Ovary (tissue), 9 donors: ENCODE measurements around the gene CACNA1F. TPM values are rescaled to one million over a fixed set of nuclear protein-coding genes. Genes with fewer than 3 reads are reported as not detected.
A peak's percentile ranks its signal among the peaks of the same experiment; 100 is the strongest.

Experiments
- DNase-seq, 5 donors: peaks; one replicate each; pipeline ENCODE4 v3.0.0-alpha.2; 2019 to 2020
- H3K27ac ChIP-seq, 2 donors: fragments of 200-600 bp; one replicate each; pipeline versions ENCODE4 v1.5.1 to v1.8.0; 2019 to 2022
- H3K27me3 ChIP-seq: fragments of 200-600 bp; one replicate; pipeline ENCODE4 v1.8.0; 2022
- H3K36me3 ChIP-seq: fragments of 200-600 bp; sonication (generic); one replicate; pipeline ENCODE4 v1.5.1; 2019
- H3K4me1 ChIP-seq: one replicate; pipeline ENCODE4 v1.8.1; 2013; ENCODE audit warnings: mild to moderate bottlenecking, moderate library complexity; ENCODE audit not compliant: insufficient read depth
- H3K4me3 ChIP-seq: fragments of 200-600 bp; sonication (generic); one replicate; pipeline ENCODE4 v1.5.1; 2017
- H3K9me3 ChIP-seq, 2 donors: fragments of 200-600 bp in 1 of 2; sonication (generic) in 1 of 2; one replicate each; pipeline versions ENCODE4 v1.5.1 to v1.8.1; 2013 to 2019; ENCODE audit warnings: mild to moderate bottlenecking in 1 of 2, moderate library complexity in 1 of 2
- EP300 ChIP-seq: sonication (generic); formaldehyde crosslinking; IDR thresholded peaks from one replicate; pipeline ENCODE4 v1.6.1; 2017; ENCODE audit warnings: antibody characterized with exemption
- POLR2A ChIP-seq: fragments of 450-650 bp; IDR thresholded peaks from one replicate; pipeline ENCODE4 v1.6.1; 2017; ENCODE audit warnings: antibody characterized with exemption, mild to moderate bottlenecking, moderate library complexity
- WGBS, 3 donors: extraction: QIAGEN DNeasy Blood & Tissue Kit in 1 of 3; methylation state at CpG; one replicate each; pipeline versions ENCODE4 v1.1.5 to v1.1.7; 2013 to 2017; 5-methylcytosine and 5-hydroxymethylcytosine counted together
- intact Hi-C, 4 donors: fragments of 100-400 bp; cut with DNase I; formaldehyde crosslinking; loops; one replicate each; pipeline versions ENCODE4 v1.11.0 to v1.15.1; 2022 to 2023
- polyA plus RNA-seq, 2 donors: library from polyadenylated mRNA; stranded (reverse); fragments of 200-250 nt in 1 of 2; fragments of 350-450 nt in 1 of 2; fragmentation: Illumina TruSeq in 1 of 2; extraction: RNeasy Lipid Tissue Mini Kit (QIAGEN cat#74804) in 1 of 2; gene quantifications; one replicate each; pipeline ENCODE4 v1.2.3, GENCODE V29; 2013 to 2014
- total RNA-seq, 7 donors: library from RNA; depleted of rRNA in 2 of 7; stranded (reverse); fragments of >200 nt in 2 of 7; fragmentation: NEBNext Ultra II Directional in 3 of 7; extraction: Animal tissue kit (Norgen Biotek cat#: 25700) in 3 of 7; gene quantifications; one replicate each; pipeline versions ENCODE4 v1.1.0 to v1.2.4, GENCODE V29; 2016 to 2023
- TF ChIP-seq, protein P1 (sequence below), 3 donors: fragments of 450-650 bp in 2 of 3; fragments of 200-600 bp in 1 of 3; IDR thresholded peaks; one replicate each; pipeline versions ENCODE4 v1.5.1 to v1.8.0; 2016 to 2022; ENCODE audit warnings: antibody characterized with exemption in 3 of 3, mild to moderate bottlenecking in 1 of 3
- donor health status: DM: no; HTN: no; CAD: no; lungs with moderate emphysema.
- donor health status: DM: no; HTN: no; CAD: no.
- donor health status: Bipolar disorder and iron deficiency.
- donor health status: DM: yes; HTN: yes; CAD: no.
- donor health status: DM: no; HTN: no; CAD: no.
- donor health status: DM: yes; HTN: yes; CAD: no.

Gene CACNA1F
- total and polyA plus RNA-seq, 9 donors: 0.02 to 0.32 (median 0.15) TPM; not detected in 2

DNA sequence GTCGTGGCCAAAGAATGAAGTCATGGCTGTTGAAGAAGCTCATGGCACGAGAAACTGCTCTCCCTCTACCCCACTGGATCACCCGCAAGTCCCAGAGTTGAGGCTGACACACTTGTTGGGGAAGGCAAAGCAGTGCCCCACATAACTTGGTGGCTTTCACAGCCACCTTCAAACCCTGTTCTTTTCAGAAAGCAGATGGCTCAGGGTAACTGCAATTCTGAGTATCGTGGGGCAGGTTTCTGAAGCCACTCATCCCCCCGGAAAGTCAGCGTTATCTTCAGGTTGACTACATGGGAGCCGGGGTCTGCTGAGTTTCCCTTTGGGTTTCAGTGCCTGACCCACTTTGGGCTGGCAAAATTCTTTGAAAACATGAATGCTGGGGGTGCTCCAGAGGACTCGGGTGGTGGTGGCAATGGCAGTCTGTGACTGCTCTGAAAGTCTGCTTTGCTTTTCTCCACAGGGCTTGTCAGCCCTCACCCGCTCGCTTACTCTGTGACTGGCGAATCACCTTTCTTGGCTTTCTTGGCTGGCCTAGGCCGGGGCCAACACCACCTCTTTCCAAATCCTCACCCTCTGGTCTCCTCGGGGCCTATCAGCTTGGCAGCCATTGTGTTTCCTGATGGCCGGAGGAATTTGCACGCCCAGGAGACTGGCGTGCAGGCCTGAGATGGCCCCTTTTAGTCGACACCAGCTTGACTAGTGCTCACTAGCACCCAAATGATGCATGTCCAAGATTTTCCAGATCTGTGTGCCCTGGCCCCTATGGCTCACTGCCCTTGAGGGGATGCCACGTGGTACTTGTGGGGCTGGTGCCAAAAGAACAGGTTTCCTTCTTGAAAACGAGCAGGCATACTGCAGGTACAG is 43.8 kb upstream of the CACNA1F start:
- H3K4me1 ChIP-seq: peaks cover 2% of the 10 kb centered on the region
- H3K27me3 ChIP-seq: no peaks in the 10 kb centered on the region
- no peaks in the 10 kb centered on the region for H3K9me3 ChIP-seq
- no peak for TF ChIP-seq POLR2A
- TF ChIP-seq EP300: no peak
- TF ChIP-seq, protein P1, sequence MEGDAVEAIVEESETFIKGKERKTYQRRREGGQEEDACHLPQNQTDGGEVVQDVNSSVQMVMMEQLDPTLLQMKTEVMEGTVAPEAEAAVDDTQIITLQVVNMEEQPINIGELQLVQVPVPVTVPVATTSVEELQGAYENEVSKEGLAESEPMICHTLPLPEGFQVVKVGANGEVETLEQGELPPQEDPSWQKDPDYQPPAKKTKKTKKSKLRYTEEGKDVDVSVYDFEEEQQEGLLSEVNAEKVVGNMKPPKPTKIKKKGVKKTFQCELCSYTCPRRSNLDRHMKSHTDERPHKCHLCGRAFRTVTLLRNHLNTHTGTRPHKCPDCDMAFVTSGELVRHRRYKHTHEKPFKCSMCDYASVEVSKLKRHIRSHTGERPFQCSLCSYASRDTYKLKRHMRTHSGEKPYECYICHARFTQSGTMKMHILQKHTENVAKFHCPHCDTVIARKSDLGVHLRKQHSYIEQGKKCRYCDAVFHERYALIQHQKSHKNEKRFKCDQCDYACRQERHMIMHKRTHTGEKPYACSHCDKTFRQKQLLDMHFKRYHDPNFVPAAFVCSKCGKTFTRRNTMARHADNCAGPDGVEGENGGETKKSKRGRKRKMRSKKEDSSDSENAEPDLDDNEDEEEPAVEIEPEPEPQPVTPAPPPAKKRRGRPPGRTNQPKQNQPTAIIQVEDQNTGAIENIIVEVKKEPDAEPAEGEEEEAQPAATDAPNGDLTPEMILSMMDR (IDR thresholded peaks at IDR 0.05): no peak
- 62 to 69% (median 65%) methylated on average over 19 of the region's 19 CpGs for WGBS, 3 donors
- no peaks in the 10 kb centered on the region for H3K36me3 ChIP-seq
- intact Hi-C loops: no loop called here
- no peak overlapping the region for H3K4me3 ChIP-seq
- no peak overlapping the region for H3K27ac ChIP-seq
- DNase-seq: peak in 1 of 5 donors; percentile 30

DNA sequence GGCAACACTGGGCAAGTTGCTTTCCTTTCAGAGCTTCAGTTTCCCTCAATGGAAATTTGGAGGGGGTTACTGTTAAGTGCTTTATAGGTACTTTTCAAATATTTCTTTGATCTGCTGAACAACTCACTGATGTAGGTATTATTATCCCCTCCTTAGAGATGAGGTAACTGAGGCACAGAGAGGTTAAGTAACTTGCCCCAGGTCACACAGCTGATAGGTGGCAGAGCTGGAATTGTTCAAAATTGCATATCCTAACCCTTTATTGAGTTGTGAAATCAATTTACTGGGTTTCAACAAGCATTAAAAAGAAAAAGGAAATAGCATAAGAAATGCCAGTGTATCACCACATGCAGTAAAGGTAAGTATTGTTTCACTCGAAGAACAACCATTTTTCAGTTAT is 43.1 kb upstream of the CACNA1F start:
- DNase-seq: no peak
- WGBS, 3 donors: 51 to 52% (median 52%) methylated on average over 1 of the region's 1 CpG
- H3K36me3 ChIP-seq: no peaks in the 10 kb centered on the region
- H3K4me1 ChIP-seq: peaks cover 2% of the 10 kb centered on the region
- intact Hi-C loops: no loop called here
- no peak overlapping the region for H3K27ac ChIP-seq
- H3K27me3 ChIP-seq: no peaks in the 10 kb centered on the region
- no peak overlapping the region for H3K4me3 ChIP-seq
- no peaks in the 10 kb centered on the region for H3K9me3 ChIP-seq
- TF ChIP-seq EP300 (no peak), POLR2A (no peak)
- TF ChIP-seq, protein P1 (IDR thresholded peaks at IDR 0.05): no peak

DNA sequence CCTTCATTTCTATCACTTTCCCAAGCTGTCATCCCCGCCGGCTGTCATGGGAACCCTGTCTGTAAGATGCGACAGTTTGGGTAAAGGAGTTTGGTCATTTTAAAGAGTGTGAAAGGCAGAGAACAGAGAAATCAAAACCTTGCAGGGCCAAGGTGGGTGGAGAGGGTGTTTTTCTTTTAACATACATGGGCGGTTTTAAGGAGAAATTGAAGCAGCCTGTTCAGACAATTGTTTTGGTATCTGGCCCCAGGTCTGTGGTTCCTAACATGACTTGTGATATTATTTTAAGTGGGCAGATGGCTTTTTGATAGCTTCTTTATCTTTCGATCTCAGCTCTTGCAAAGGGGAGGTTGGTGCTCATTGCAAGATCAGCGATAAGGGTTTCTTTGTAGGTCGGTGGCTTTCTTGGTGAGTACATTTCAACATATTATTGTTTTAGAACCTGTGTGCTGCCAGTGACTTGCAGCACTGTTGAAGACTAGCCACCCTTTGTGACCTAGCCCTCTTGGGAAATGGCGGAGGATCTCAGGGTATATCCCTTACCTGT is 40.1 kb upstream of the CACNA1F start:
- WGBS, 3 donors: 78 to 87% (median 85%) methylated on average over 8 of the region's 8 CpGs
- Histone ChIP-seq H3K27ac (no peak overlapping the region), H3K27me3 (no peaks in the 10 kb centered on the region), H3K36me3 (no peaks in the 10 kb centered on the region), H3K4me1 (peaks cover 8% of the 10 kb centered on the region), H3K9me3 (no peaks in the 10 kb centered on the region), H3K4me3 (no peak overlapping the region)
- intact Hi-C loops: no loop called here
- no peak for DNase-seq
- TF ChIP-seq, protein P1 (IDR thresholded peaks at IDR 0.05): no peak
- no peak for TF ChIP-seq POLR2A
- no peak for TF ChIP-seq EP300

DNA sequence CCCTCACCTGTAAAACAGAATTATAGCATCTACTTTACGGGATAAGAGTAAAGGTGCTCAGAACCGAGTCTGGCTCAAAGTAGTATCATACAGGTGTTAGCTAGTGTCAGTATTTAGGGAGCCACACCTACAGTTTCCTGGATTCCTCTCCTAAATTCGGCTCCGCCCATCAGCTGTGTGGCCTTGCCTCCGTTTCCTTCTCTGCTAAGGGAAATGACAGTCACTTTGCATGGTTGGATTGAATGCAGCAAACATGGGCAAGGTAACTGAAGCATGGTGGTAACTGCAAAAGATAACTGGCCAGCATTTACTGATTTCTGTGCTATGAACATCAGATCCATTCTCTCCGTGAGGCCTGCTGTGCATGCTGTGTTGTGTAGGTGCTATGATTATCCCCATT is 39.3 kb upstream of the CACNA1F start:
- H3K36me3 ChIP-seq: no peaks in the 10 kb centered on the region
- H3K9me3 ChIP-seq: no peaks in the 10 kb centered on the region
- intact Hi-C loops: no loop called here
- H3K4me1 ChIP-seq: peaks cover 8% of the 10 kb centered on the region
- no peak overlapping the region for H3K4me3 ChIP-seq
- peak in 1 of 5 donors; percentile 1 for DNase-seq
- H3K27ac ChIP-seq: no peak overlapping the region
- 45 to 60% (median 49%) methylated on average over 6 of the region's 6 CpGs for WGBS, 3 donors
- TF ChIP-seq POLR2A (no peak), EP300 (no peak)
- TF ChIP-seq, protein P1 (IDR thresholded peaks at IDR 0.05): no peak
- H3K27me3 ChIP-seq: no peaks in the 10 kb centered on the region
